HepG2 (cell line): ENCODE measurements around the gene NEK6. TPM values are rescaled to one million over a fixed set of nuclear protein-coding genes. Genes with fewer than 3 reads are reported as not detected.

ENCODE experiments used
- ATAC-seq: fragments of 200-7000 bp; cut with Tn5 transposase; 3 replicates; pipeline ENCODE4 v1.9.1; 2020; ENCODE audit warnings: mild to moderate bottlenecking, moderate library complexity
- BruUV-seq: library from RNA; stranded (reverse); fragments of 400-500 nt; replicated peaks from 2 replicates; lab custom pipeline; 2021; lab: Mats Ljungman, UMichigan
- CTCF ChIA-PET: fragments of 300-600 bp; formaldehyde crosslinking; extraction: SDS; loops from one replicate; lab custom pipeline; 2021; ENCODE audit warnings: low total read pairs, inconsistent platforms, low intra/inter-chr PET ratio; lab: Yijun Ruan, JAX
- POLR2A ChIA-PET: fragments of 350-600 bp; sonication (Branson Sonifier 250); formaldehyde crosslinking; loops from one replicate; lab custom pipeline; 2020; ENCODE audit warnings: antibody characterized with exemption, inconsistent platforms; lab: Yijun Ruan, JAX
- DNase-seq: peaks from one replicate; pipeline ENCODE4 v3.0.0-alpha.2; 2015; ENCODE audit warnings: low spot score
- FAIRE-seq: peaks from 3 replicates; lab custom pipeline; 2011; peaks lifted over from hg19 to GRCh38; lab: Jason Lieb, UNC
- H2AFZ ChIP-seq: one replicate; pipeline ENCODE4 v1.6.1; 2011; ENCODE audit warnings: low read length, inconsistent platforms
- H3K27ac ChIP-seq: fragments of 300-600 bp; 3 replicates; pipeline ENCODE4 v1.8.0; 2011; ENCODE audit warnings: mixed run types, mild to moderate bottlenecking, mixed read lengths, low read length, inconsistent platforms; ENCODE audit not compliant: insufficient read depth; ENCODE audit errors: extremely low read length
- H3K27me3 ChIP-seq, 2 experiments: fragments of 200-600 bp in 1 of 2; 2 replicates in 1 of 2; 3 replicates in 1 of 2; pipeline versions ENCODE4 v1.6.0 to v1.8.0; 2011; ENCODE audit warnings: low read length in 2 of 2, mild to moderate bottlenecking in 2 of 2, moderate library complexity in 2 of 2, inconsistent platforms in 1 of 2; ENCODE audit not compliant: insufficient read depth in 2 of 2, control insufficient read depth in 1 of 2
- H3K36me3 ChIP-seq, 2 experiments: fragments of 200-600 bp in 1 of 2; replicated peaks in 1 of 2; 2 replicates in 1 of 2; 3 replicates in 1 of 2; pipeline versions ENCODE4 v1.5.1 to v1.8.0; 2011; ENCODE audit warnings: low read length in 2 of 2, inconsistent platforms in 1 of 2; ENCODE audit not compliant: insufficient read depth in 2 of 2, control insufficient read depth in 1 of 2
- H3K4me1 ChIP-seq: 2 replicates; pipeline ENCODE4 v1.5.1; 2012; ENCODE audit warnings: low read length, inconsistent platforms; ENCODE audit not compliant: insufficient read depth
- H3K4me2 ChIP-seq: 2 replicates; pipeline ENCODE4 v1.6.0; 2011; ENCODE audit warnings: low read depth, low read length, inconsistent platforms
- H3K4me3 ChIP-seq, 3 experiments: fragments of 200-600 bp in 1 of 3; sonication (generic), shearing (Covaris generic) in 1 of 3; replicated peaks in 1 of 3; 2 replicates each; pipeline ENCODE4 v1.5.1; 2011 to 2016; ENCODE audit warnings: low read length in 3 of 3, inconsistent platforms in 2 of 3, low read depth in 2 of 3, mild to moderate bottlenecking in 2 of 3, control low read depth in 1 of 3, mixed read lengths in 1 of 3; ENCODE audit not compliant: insufficient read depth in 1 of 3
- H3K79me2 ChIP-seq: one replicate; pipeline ENCODE4 v1.6.1; 2011; ENCODE audit warnings: low read length, inconsistent platforms; ENCODE audit not compliant: insufficient read depth
- H3K9ac ChIP-seq: 2 replicates; pipeline ENCODE4 v1.6.0; 2011; ENCODE audit warnings: mild to moderate bottlenecking, low read depth, low read length, inconsistent platforms; ENCODE audit not compliant: insufficient read depth
- H3K9me3 ChIP-seq: 2 replicates; pipeline ENCODE4 v1.5.1; 2012; ENCODE audit warnings: mild to moderate bottlenecking, low read length
- H4K20me1 ChIP-seq: 2 replicates; pipeline ENCODE4 v1.6.0; 2011; ENCODE audit warnings: inconsistent platforms, mild to moderate bottlenecking, low read length, moderate library complexity; ENCODE audit not compliant: insufficient read depth
- PBX3 ChIP-seq: sonication (generic); formaldehyde crosslinking; IDR thresholded peaks from 2 replicates; pipeline ENCODE4 v1.8.1; 2023; ENCODE audit warnings: missing genetic modification reagents, inconsistent platforms, borderline replicate concordance
- POGK ChIP-seq: sonication (generic); formaldehyde crosslinking; conservative IDR thresholded peaks from 2 replicates; pipeline ENCODE4 v1.8.0; 2022; ENCODE audit warnings: mild to moderate bottlenecking, moderate library complexity, missing genetic modification reagents
- TEAD2 ChIP-seq: sonication (generic); formaldehyde crosslinking; IDR thresholded peaks from 2 replicates; pipeline ENCODE4 v1.9.0; 2021; ENCODE audit warnings: missing genetic modification reagents
- U2AF2 ChIP-seq: fragments of 200-400 bp; formaldehyde crosslinking; IDR thresholded peaks from 2 replicates; pipeline ENCODE4 v1.6.1; 2017; ENCODE audit warnings: low read depth, mild to moderate bottlenecking, low read length
- ZKSCAN1 ChIP-seq: fragments of 150-350 bp; IDR thresholded peaks from 2 replicates; pipeline ENCODE4 v1.6.1; 2014; ENCODE audit warnings: low read length
- ZNF333 ChIP-seq: sonication (generic); formaldehyde crosslinking; IDR thresholded peaks from 2 replicates; pipeline ENCODE4 v1.4.0; 2020; ENCODE audit warnings: mild to moderate bottlenecking, missing genetic modification reagents, borderline replicate concordance
- ZNF629 ChIP-seq: sonication (generic); formaldehyde crosslinking; conservative IDR thresholded peaks from 2 replicates; pipeline ENCODE4 v1.5.0; 2020; ENCODE audit warnings: missing genetic modification reagents
- ZNF713 ChIP-seq: sonication (generic); formaldehyde crosslinking; IDR thresholded peaks from 2 replicates; pipeline ENCODE4 v1.4.0; 2020; ENCODE audit warnings: mild to moderate bottlenecking, missing genetic modification reagents
- ZNF768 ChIP-seq: sonication (generic); formaldehyde crosslinking; IDR thresholded peaks from 2 replicates; pipeline ENCODE4 v1.4.0; 2020; ENCODE audit warnings: missing genetic modification reagents
- WGBS: methylation state at CpG from one replicate; pipeline ENCODE4 v1.1.6; 2017; ENCODE audit warnings: low lambda C conversion rate; 5-methylcytosine and 5-hydroxymethylcytosine counted together
- in situ Hi-C: cut with HindIII; loops from 2 replicates; pipeline ENCODE4 v1.10.0; 2017; ENCODE audit warnings: low pct_unique_long_range_greater_than_20kb; ENCODE audit not compliant: extremely low pct_ligation_motif_present
- intact Hi-C: fragments of 100-400 bp; cut with micrococcal nuclease; formaldehyde crosslinking; loops from one replicate; pipeline ENCODE4 v1.10.0; 2022; ENCODE audit not compliant: unreplicated experiment
- polyA plus RNA-seq, 8 experiments: library from polyadenylated mRNA; depleted of rRNA in 3 of 8; stranded (reverse) in 7 of 8; unstranded in 1 of 8; fragments of >200 nt; fragmentation: Illumina TruSeq in 4 of 8; extraction: Trizol in 4 of 8; gene quantifications; 2 replicates each; pipeline versions ENCODE4 v1.2.1 to v1.2.3, GENCODE V29; 2011 to 2016; ENCODE audit warnings: low read depth in 4 of 8, missing spikeins in 1 of 8, mixed read lengths in 1 of 8; ENCODE audit not compliant: insufficient read depth in 1 of 8
- total RNA-seq, 5 experiments: library from RNA; depleted of rRNA; stranded (reverse); fragments of >200 nt; fragmentation: Illumina TruSeq; extraction: Trizol; gene quantifications; 2 replicates each; pipeline ENCODE4 v1.2.3, GENCODE V29; 2016; ENCODE audit warnings: low read depth in 1 of 5
- TF ChIP-seq, protein P1 (sequence below): IDR thresholded peaks from 2 replicates; pipeline ENCODE4 v1.6.1; 2012; ENCODE audit warnings: low read depth, low read length, improper control_type of control experiment
- TF ChIP-seq, protein P2 (sequence below): sonication (generic); formaldehyde crosslinking; IDR thresholded peaks from 2 replicates; pipeline ENCODE4 v1.4.0; 2020; ENCODE audit warnings: missing genetic modification reagents

The NEK6 gene
- total and polyA plus RNA-seq, 2 of the 13 experiments (the other 11 are each of a cell fraction or from before 2014, with no cell fraction given), result 30.4 to 119 TPM

- Histone ChIP-seq H3K27ac (no peak overlapping the region), H3K36me3 (no peaks in the 10 kb centered on the region), H3K4me3 (no peak overlapping the region), H4K20me1 (no peaks in the 10 kb centered on the region), H3K4me2 (no peak overlapping the region), H3K9me3 (no peaks in the 10 kb centered on the region), H3K79me2 (no peaks in the 10 kb centered on the region), H3K9ac (no peak overlapping the region), H3K27me3 (no peaks in the 10 kb centered on the region), H3K4me1 (peaks cover 44% of the 10 kb centered on the region), H2AFZ (no peak overlapping the region)
- POLR2A ChIA-PET, result no interaction called here
- no TSS peak for BruUV-seq
- CTCF ChIA-PET, result no interaction called here
- TF ChIP-seq TEAD2 (CRISPR knock-in tag) (no peak), POGK (no peak), ZNF713 (CRISPR knock-in tag) (no peak), U2AF2 (no peak), ZNF333 (no peak)
- DNase-seq (no peak), ATAC-seq (no peak), FAIRE-seq (no peak)
- intact Hi-C loops, result no loop called here
- in situ Hi-C loops, result no loop called here
Observed at GRCh38 chr9:124225945-124226344, 31.8 kb upstream of the NEK6 start.

GRCh38 chr9:124228516-124228915, 29.2 kb upstream of the NEK6 start:
- in situ Hi-C loops, result no loop called here
- TF ChIP-seq PBX3 (CRISPR knock-in tag) (no peak), ZNF768 (CRISPR knock-in tag) (no peak), ZKSCAN1 (no peak), ZNF629 (peak; percentile 73)
- TF ChIP-seq, protein P1, sequence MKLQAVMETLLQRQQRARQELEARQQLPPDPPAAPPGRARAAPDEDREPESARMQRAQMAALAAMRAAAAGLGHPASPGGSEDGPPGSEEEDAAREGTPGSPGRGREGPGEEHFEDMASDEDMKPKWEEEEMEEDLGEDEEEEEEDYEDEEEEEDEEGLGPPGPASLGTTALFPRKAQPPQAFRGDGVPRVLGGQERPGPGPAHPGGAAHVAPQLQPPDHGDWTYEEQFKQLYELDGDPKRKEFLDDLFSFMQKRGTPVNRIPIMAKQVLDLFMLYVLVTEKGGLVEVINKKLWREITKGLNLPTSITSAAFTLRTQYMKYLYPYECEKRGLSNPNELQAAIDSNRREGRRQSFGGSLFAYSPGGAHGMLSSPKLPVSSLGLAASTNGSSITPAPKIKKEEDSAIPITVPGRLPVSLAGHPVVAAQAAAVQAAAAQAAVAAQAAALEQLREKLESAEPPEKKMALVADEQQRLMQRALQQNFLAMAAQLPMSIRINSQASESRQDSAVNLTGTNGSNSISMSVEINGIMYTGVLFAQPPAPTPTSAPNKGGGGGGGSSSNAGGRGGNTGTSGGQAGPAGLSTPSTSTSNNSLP, result no peak
- TF ChIP-seq, protein P2, sequence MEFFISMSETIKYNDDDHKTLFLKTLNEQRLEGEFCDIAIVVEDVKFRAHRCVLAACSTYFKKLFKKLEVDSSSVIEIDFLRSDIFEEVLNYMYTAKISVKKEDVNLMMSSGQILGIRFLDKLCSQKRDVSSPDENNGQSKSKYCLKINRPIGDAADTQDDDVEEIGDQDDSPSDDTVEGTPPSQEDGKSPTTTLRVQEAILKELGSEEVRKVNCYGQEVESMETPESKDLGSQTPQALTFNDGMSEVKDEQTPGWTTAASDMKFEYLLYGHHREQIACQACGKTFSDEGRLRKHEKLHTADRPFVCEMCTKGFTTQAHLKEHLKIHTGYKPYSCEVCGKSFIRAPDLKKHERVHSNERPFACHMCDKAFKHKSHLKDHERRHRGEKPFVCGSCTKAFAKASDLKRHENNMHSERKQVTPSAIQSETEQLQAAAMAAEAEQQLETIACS (CRISPR knock-in tag), result no peak
- Histone ChIP-seq H3K36me3 (no peaks in the 10 kb centered on the region), H3K4me3 (no peak overlapping the region), H4K20me1 (no peaks in the 10 kb centered on the region), H3K4me2 (no peak overlapping the region), H3K79me2 (no peaks in the 10 kb centered on the region), H3K4me1 (peaks cover 18% of the 10 kb centered on the region), H2AFZ (no peak overlapping the region), H3K27ac (no peak overlapping the region), H3K27me3 (0 out of 5 replicates have a peak, but pooled peaks cover 0 to 1% of the 10 kb centered on the region in 2 experiments), H3K9me3 (no peaks in the 10 kb centered on the region), H3K9ac (no peak overlapping the region)
- CTCF ChIA-PET, result no interaction called here
- no peak for FAIRE-seq
- WGBS, result 61% methylated on average over 2 of the region's 2 CpGs
- no peak for DNase-seq
- no peak for ATAC-seq
- BruUV-seq, result no TSS peak
- POLR2A ChIA-PET, result no interaction called here
- intact Hi-C loops, result no loop called here
